HG03571 (cell line): ENCODE results near the gene CCDC186.
"Not testable (repeated sequence)": the region's sequence is repeated elsewhere in the genome, so short reads cannot be mapped to it uniquely, and the experiment has no call there.

Experiments
- ATAC-seq: cut with Tn5 transposase; IDR thresholded peaks from one replicate; pipeline ENCODE4 v1.9.1; 2021; ENCODE audit not compliant: unreplicated experiment

CCDC186 gene

DNA sequence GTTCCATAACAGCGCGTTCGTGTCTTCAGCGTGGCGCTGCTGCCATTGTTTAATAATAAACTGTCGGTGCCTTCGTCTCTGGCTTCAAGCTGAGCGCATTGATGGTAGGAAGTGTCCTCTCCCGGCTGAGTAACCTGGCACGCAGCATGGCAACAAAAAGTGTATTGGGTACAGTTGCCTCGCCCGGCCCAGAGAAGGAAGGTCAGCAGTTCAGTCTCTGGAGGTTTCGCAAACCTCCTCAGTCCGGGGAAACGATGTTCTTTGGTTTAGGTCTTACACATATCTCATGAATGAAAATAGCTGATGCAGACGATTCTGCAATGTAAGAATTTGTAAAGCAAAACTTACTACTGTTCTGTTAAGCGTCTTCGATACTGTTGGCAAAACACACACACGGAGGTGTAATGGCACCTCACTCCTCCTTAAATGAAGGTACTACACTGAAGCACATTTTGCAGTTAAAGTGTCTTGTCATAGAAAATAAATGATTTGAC is 739 bp upstream of the CCDC186 start:
- no peak for ATAC-seq

DNA sequence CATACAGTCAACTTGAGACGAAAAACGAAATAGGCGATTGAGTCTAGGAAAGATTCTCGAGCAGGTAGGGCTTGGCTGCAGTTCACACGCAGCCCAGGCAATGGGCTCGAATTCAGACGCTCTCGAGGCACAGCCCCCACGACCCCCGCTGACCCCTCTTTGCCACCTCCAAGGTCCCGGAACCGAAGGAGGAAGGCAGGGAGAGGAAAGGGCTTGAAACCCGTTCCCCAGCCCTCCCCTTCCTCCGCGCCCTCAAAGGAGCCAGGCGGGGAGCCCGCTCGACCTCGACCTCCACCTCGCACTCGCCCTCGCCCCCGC is 441 bp downstream of the CCDC186 start:
- ATAC-seq = no peak

DNA sequence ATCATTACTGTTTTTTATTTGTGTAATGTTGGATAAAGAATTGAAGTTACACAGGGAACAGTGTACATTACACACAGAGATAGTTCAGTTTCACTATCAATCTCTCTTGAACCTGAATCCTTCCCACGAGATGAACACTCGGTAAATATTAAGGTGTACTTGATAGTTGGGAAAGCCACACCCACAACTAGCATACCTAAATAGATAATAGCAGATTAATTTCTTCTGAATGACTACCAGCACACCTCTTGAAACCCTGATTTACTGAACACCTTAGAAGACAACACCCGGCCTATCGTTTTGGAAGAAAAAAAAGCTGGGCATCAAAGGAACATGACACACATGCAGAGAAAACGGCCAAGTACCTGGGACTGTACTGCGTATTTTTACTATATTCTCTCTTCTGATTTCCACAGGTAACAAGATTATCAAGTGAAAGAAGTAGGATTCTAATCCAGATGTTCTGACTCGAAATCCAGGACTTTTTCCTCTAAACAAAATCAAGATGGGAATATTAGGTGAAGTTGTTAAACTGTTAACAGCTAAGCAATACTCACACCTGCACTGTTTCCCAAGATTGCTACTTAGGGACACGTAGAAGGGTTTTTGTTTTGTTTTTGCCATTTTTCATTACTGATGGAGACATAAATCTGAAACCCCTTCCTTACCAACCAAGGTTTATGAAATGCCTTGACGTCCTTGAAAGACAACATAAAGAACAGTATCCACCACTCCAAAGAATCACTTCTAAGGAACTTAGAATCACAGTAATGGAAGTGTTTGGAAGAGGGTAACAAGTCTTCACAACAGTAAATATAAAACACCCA is 1.0 kb downstream of the CCDC186 start:
- ATAC-seq = no peak

DNA sequence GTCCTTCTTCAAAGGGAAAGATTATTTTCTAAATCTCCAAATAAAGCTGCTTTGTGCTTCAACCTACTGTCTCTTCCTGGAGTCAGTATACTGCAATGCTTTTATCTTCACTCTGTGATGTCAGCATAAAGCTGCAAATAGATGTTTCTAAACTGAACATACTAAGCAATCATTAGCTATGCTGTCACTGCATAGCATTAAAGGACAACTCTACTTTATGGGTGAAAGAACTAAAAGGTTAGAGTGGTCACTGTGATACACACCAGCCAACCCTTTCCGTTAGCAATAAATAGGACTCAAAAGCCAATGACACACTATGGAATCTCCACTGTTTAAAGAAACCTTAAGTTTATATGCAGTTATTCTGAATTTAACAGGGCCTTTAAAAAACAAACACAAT is 1.8 kb downstream of the CCDC186 start:
- ATAC-seq = no peak

DNA sequence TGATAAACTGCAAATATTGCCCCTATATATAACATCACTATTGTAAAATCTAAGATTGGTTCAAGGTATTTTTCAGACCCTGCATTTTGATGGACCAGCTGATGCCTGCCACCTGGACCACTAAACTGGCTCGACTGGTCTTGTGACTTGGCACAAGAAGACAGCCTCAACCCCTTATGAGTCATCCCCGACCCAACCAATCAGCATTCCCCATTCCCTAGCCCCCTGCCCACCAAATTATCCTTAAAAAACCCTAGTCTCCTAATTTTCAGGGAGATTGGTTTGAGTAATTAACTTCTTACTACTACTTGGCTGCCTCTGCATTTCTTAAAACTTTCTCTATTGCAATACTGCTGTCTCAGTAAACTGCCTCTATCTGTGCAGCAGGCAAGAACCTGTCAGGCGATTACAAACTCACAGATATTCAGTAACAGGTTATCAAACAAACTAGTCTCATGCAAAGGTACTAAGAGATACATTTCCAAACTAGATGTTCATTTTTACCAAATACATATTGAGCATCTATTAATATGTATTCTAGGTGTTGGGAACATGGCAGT is 5.5 kb downstream of the CCDC186 start:
- no peak for ATAC-seq

DNA sequence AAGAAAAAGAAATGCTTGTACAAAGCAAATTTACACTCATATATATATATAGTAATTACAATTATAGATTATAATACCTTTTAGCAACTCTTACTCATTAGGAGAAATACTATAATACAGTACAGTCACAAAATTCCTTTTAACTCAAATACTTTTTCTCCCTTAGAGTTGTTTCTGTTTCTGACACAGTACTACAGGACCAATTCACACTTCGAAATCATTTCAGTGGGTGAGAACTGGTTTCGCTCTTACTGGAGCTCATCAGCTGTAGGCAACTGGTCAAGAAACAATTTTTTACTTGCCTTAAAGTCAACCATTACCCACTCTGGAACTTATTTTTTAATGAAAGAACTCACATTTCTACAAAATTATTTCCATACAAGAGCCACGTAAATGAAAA is 6.0 kb downstream of the CCDC186 start:
- no peak for ATAC-seq

DNA sequence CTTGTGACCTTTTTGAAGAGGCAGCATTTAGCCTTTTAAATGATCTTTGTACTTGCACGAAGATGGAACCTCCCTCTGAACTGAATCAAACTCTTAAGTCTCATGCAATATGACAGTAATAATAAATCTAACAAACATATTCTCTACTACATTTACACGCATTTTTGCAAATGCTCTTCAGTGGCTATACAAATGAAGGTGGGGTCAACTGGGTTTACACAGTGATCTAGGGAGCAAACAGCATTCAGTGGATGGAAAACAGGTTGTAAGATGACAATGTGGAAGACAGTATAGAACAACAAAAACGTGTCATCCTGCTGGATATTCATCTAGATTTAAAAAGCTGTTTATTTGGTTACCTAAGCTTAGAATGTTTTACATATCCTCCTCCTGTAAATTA is 7.5 kb downstream of the CCDC186 start:
- no peak for ATAC-seq

DNA sequence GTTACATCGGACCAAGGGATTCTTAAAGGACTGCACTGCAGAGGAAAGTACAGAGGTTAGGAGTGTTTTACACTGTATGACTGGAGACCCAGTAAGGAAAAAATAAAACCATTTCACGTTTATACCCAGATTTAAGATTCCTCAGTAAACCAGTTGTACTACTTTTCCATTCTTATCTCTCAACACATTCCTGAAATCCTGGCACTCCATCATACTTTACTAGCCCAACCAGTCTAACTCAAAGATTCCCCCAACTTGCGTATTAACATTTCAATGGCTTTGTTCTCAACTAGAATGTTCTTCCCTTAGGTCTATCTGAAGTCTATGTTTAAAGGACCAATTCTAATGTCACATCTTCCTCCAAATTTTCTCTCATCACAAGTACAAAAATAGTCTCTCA is 8.0 kb downstream of the CCDC186 start:
- no peak for ATAC-seq

DNA sequence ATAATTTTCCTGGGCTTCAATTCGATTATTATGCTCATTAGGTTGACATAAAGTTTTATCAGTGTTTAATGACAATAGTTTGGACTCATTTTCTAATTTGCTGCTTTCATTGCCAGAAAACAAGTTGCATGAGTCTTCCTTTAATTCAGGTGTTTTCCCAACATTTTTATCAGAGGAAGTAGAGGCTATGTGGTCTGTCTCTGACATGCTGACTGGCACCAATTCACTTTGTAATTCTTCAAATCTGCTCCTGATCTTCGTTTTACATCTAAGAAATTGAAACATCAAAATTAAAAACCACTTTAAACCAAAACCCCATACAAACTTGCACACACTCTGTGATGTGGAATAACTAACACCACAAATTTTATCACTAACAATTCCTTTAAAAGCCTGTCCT is 10.9 kb downstream of the CCDC186 start:
- ATAC-seq = no peak

DNA sequence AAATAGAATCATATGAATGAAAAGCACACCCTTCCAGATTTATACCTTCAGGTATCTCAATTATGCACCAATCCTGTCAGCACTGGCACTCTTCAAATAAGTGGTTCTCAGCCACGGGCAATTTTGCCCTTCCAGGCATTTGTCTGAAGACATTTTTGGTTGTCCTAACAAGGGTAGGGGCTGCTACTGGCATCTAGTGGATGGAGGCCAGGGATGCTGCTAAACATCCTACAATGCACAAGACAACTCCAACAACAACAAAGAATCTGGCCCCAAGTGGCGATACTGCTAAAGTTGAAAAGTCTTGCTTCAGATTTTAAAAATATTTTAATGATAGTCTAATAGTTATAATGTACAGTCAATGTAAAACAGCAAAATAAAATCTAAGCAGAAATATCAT is 16.1 kb downstream of the CCDC186 start:
- ATAC-seq = no peak

DNA sequence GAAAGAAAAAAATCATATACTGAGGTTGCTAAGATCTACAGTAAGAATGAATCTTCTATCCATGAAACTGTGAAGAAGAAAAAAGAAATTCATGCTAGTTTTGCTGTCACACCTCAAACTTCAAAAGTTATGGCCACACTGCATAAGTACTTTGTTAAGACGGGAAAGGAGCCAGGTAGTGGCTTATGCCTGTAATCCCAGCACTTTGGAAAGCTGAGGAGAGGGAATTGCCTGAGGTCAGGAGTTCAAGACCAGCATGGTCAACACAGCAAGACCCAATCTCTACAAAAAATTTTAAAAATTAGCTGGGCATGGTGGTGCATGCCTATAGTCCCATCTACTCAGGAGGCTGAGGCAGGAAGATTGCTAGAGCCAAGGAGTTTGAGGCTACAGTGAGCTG is 22.1 kb downstream of the CCDC186 start:
- ATAC-seq = no peak

DNA sequence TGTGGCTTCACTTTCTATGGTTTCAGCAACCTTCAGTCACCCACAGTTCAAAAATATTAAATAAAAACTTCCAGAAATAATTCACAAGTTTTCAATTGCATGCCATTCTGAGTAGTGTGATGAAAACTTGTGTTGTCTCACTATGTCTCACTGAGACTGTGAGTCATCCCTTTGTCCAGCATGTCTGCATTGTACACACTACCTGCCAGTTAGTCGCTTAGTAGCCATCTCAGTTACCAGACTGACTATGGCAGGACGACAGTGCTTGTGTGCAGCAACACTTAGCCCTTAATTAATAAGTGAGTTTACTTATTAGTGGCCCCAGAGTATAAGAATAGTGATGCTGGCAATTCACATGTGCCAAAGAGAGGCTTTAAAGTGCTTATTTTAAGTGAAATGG is 22.5 kb downstream of the CCDC186 start:
- no peak for ATAC-seq

DNA sequence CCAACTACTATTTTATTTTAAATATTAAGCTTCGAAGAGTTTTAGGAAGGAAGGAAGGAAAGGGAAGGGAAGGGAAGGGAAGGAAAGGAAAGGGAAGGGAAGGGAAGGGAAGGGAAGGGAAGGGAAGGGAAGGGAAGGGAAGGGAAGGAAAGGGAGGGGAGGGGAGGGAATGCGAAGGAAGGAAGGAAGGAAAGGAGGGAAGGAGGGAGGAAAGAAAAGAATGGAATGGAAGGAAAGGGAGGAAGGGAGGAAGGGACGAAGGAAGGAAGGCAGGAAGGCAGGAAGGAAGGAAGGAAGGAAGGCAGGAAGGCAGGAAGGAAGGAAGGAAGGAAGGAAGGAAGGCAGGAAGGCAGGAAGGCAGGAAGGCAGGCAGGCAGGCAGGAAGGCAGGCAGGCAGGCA is 24.5 kb downstream of the CCDC186 start:
- not testable (repeated sequence) for ATAC-seq

DNA sequence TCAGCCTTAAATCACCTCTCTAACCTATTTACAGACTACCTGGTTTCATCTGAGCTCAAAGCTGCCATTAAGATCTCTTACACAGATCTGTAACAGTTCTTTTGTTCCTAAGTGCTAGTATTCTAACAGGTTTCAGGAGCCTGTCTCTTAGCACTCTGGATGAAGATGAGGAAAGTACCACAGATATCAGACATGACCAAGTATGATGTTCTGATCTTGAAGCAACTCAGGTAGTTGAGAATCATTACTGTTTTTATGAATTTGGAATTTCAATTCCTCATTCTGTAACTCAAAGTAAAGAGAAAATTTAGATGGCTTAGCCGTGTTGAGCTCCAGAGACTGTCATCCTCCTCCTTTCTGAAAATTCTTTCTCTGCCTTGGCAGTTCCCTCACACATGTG is 30.8 kb downstream of the CCDC186 start:
- no peak for ATAC-seq

DNA sequence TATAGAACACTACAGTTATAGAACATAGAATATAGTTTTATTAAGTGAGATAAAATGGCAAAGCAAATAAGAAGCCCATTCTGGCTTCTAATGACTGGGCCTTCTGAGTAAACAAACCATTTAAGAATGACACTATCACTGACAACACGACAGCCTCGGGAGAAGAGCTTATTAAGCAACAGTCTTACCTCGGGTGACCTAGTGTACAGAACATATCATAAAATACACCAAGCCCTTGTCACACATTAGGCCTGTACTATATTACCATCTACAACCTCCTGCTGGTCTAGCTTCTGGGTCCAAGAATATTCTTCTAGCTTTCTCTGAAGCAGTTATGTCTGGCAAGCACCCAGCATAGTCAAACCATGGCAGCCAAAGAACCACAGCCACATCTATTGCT is 32.0 kb downstream of the CCDC186 start:
- ATAC-seq = no peak

DNA sequence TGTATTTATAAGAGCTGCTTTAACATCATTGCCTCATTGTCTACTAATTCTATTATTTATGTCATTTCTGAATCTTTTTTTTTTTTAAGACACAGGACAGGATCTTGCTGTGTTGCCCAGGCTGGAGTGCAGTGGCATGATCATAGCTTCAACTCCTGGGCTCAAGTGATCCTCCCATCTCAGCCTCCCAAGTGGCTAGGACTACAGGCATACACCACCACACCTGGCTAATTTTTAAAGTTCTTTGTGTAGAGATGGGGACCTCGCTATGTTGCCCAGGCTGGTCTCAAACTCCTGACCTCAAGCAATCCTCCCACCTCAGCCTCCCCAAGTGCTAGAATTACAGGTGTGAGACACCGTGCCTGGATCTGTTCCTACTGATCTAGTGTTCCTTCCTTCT is 33.2 kb downstream of the CCDC186 start:
- ATAC-seq = not testable (repeated sequence)

DNA sequence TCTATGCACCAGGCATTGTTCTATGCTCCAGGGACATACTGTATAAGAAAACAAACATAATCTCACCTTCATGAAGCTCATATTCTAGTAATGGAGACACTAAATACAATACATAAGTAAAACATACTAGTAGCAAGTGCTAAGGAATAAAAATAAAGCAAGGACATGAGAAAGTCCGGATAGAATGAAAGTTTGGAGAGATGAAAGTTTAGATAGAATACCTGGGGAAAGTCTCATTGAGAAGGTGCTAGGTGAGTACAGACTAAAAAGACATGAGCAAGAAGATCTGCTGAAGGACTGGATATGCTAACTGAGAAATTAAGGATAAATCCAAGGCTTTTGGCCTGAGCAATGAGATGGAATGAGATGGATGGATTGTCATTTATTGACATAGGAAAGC is 34.0 kb downstream of the CCDC186 start:
- ATAC-seq = no peak

DNA sequence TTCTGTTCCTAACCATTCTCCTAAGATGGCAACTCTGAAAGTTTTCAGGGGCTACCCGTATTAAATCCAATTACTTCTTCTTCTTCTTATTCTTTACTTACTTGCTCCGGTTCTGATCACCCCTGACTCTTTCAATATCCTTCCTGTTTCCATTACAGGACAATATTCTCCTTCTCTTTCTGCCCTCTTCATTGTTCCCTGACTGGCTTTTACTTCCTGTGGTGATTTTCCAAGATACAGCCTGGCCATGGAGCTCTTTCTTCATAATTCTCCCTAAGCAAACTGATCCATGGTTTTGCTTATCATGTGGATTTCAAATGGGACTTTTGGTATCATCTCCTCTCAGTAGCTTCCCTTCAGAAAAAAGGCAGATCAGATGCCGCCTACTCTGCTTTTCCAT is 35.4 kb downstream of the CCDC186 start:
- ATAC-seq = no peak

DNA sequence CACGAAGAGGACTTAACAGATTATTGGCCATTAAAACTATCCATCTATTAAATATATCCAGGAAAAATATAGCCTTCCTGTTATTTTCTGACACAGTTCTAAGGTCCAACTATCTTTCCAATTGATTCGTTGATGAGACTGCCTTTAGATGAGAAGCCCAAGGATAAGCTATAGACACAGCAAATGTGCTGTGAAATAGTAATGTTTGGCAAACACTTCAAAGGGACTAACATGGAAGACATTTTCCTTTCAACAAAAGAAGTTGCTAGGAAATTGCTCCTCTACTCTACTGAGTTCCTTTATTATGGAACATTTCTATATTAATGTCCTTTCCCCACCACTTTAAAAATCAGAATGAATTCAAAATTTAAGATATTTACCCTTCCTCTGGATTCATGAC is 38.5 kb downstream of the CCDC186 start:
- ATAC-seq = no peak

DNA sequence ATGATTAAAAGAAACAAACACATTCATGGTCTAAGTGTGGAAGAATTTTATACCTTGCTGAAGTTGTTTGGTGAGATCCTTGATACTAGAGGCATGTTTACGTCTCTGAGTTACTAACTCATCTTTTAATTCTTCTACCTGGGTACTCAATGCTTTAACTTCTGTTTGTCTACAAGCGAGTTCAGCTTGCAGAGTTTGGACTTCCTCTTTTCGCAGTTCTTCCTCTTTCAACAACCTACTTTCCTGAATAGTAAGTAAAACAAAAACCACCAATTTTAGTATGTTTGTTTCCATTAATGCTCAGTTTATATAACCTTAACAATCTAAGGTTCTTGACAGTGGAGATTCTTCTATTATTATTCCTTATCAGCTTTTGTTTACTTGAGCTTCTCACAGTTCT is 42.9 kb downstream of the CCDC186 start:
- ATAC-seq = no peak

DNA sequence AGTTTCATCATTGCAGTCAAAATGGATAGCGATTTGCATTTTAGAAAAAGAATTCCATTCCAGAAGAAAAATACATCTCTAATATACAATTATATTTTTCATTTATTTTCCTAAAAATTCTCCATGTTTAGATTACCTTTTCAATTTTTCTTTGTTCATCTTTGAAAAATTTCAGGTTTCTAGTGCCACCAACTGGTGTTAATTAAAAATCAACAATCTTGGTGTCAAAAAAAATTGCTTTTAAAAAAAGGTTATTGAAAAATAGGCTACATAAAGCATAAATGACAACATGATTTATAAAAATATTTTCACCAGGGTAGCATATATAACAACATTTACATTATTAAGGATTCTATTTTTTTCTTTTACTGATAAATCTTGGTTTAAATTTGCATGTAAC is 53.0 kb downstream of the CCDC186 start:
- ATAC-seq = no peak

DNA sequence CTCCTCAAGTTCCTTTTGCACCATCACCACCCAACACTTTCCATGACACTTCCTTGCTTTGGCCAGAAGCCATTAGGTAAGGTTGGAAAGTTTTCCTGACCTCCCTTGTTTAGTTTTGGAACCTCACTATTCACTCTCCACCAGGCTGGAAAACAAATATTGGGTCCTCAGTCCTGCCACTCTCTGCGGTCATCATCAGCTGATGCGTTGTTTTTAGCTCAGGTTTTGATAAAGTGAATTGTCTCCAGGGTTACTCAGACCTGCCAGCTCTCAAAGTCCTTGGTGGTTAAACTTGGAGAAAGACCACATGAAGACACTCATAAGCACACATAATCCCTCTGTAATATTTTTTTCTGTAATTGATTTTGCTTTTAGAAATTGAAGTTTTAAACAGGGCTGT is 55.5 kb downstream of the CCDC186 start:
- ATAC-seq = no peak

DNA sequence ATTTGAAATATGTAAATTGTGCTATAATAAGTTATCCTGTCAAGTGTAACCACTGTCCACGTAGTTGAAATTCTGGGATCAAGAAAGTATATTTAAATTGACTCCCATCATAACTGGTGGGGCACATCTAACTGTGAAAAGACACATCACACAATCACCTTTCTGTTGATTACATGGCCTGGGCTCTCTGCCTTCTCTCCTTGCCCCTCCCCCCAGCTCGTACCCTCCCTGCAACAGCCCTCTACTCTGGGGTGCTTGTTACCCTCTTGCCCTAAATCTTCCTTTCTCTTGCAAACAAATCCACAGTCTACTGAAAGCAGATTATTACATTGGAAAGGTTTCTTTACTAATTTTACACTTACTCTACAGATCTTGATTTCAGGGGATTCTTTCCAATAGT is 56.3 kb downstream of the CCDC186 start:
- ATAC-seq = no peak
